ENCODE data around the gene SH3YL1.
A peak's percentile ranks its signal among the peaks of the same experiment; 100 is the strongest.

DNA sequence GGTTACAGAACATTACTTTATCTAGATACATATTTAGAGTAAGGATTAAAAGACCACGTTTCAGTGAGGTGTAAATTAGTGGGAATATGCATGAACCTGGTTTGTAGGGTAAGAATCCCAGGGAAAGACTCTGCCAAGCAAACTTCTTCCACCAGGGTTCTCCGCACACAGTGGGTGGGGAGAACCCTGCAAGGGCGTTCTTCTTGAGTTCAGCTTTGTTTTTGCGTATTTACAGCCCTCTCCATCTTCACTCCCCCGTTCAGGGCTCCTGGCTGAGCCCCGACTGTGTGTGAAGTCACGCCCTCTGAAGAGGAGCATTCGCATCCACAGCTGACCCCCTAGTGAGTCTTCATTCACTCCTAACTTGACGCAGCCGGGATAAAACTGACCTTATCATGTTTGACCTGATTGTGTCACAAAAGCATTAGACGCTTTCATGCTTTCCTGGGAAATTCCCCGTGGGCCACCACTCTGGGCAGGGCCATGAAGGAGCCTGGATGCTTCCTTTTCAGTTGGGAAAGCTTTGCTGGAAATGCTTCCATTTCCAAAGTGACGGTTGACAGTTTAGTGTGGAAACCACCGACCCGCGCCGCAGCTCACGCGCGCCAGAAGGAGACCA, 23.1 kb upstream of the SH3YL1 start:
- TF ChIP-seq, protein P1, sequence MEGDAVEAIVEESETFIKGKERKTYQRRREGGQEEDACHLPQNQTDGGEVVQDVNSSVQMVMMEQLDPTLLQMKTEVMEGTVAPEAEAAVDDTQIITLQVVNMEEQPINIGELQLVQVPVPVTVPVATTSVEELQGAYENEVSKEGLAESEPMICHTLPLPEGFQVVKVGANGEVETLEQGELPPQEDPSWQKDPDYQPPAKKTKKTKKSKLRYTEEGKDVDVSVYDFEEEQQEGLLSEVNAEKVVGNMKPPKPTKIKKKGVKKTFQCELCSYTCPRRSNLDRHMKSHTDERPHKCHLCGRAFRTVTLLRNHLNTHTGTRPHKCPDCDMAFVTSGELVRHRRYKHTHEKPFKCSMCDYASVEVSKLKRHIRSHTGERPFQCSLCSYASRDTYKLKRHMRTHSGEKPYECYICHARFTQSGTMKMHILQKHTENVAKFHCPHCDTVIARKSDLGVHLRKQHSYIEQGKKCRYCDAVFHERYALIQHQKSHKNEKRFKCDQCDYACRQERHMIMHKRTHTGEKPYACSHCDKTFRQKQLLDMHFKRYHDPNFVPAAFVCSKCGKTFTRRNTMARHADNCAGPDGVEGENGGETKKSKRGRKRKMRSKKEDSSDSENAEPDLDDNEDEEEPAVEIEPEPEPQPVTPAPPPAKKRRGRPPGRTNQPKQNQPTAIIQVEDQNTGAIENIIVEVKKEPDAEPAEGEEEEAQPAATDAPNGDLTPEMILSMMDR (optimal IDR thresholded peaks at IDR 0.05 in 1 of 3, IDR thresholded peaks at IDR 0.05 in 1 of 3, conservative IDR thresholded peaks at IDR 0.05 in 1 of 3; ENCODE audit: extremely low read depth in 1 of 3, insufficient read depth in 2 of 3, low read length in 3 of 3), result no peak
- peak; percentile 55 for TF ChIP-seq EZH2 (IDR thresholded peaks at IDR 0.05; ENCODE audit: low read length)
